GM21515 (cell line): ENCODE data around the gene BCL6B.
"Not testable (repeated sequence)": the region's sequence is repeated elsewhere in the genome, so short reads cannot be mapped to it uniquely, and the experiment has no call there.

Experiments used
- ATAC-seq: cut with Tn5 transposase; IDR thresholded peaks from one replicate; pipeline ENCODE4 v1.9.1; 2021; ENCODE audit not compliant: unreplicated experiment

Gene BCL6B

DNA sequence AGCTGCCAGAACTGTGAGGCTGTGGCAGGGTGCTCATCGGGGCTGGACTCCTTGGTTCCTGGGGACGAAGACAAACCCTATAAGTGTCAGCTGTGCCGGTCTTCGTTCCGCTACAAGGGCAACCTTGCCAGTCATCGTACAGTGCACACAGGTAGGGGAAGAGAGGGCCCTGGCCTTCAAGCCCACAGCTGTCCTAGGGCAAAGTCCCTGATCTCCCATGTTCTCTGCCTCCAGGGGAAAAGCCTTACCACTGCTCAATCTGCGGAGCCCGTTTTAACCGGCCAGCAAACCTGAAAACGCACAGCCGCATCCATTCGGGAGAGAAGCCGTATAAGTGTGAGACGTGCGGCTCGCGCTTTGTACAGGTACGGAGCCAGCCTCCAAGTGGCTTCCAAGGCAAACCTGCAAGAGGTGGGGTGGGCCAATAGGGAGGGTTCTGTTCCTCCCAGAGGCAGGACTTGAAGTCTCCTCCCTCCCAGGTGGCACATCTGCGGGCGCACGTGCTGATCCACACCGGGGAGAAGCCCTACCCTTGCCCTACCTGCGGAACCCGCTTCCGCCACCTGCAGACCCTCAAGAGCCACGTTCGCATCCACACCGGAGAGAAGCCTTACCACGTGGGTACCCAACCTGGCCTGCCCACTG lies 3.7 kb downstream of the BCL6B start:
- ATAC-seq, result no peak

GRCh38 chr17:7027335-7027734 lies 4.5 kb downstream of the BCL6B start:
- no peak for ATAC-seq

DNA sequence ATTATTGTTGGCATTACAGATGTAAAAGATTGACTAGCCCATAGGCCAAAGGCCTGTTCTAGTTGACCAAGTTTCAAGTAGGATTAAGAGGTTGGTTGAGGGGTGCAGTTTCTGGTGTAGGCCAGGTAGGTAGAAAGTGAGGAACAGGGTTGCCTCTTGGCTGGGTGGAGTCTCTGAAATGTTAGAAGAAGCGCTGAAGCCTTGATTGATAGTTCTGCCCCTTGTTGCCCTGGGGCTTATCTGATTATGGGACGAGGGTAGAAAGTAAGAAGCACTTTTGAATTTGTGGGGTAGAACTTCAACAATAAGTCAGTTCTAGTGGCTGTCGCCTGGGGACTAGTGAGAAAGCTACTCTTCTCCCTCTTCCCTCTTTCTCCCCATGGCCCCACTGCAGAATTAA lies 6.2 kb downstream of the BCL6B start:
- ATAC-seq, result no peak

GRCh38 chr17:7029659-7030058 lies 6.8 kb downstream of the BCL6B start:
- no peak for ATAC-seq

DNA sequence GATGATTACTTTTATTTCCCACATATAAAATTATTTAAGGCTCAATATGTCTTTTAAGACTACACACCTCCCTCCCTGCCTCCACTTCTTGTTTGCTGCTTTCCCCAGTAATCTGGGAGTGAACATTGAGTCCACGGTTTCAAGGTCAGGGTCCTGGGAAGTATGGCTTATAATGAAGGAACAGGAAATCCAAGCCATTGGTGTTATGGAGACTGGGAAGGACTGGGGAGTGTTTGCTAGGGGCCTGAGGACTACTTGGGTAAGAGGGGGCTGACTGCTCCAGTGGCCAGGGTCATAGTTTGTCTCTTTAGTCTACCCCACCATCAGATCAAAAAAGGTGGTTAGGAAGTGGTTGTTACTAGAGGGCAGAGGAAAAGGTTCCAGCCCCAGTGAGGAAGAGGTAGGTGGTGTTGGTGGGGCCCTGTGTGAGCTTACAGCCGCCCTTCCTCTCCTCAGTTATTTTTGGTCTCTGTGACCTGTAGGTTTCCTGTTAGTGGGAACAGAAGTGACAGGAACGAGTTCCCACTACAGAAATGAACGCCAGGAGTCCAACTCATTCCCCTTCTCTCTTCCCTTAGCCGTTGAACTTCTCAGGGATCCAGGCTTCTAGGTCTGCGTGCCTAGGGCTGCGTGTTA lies 12.2 kb downstream of the BCL6B start:
- ATAC-seq, result peak; percentile 8

DNA sequence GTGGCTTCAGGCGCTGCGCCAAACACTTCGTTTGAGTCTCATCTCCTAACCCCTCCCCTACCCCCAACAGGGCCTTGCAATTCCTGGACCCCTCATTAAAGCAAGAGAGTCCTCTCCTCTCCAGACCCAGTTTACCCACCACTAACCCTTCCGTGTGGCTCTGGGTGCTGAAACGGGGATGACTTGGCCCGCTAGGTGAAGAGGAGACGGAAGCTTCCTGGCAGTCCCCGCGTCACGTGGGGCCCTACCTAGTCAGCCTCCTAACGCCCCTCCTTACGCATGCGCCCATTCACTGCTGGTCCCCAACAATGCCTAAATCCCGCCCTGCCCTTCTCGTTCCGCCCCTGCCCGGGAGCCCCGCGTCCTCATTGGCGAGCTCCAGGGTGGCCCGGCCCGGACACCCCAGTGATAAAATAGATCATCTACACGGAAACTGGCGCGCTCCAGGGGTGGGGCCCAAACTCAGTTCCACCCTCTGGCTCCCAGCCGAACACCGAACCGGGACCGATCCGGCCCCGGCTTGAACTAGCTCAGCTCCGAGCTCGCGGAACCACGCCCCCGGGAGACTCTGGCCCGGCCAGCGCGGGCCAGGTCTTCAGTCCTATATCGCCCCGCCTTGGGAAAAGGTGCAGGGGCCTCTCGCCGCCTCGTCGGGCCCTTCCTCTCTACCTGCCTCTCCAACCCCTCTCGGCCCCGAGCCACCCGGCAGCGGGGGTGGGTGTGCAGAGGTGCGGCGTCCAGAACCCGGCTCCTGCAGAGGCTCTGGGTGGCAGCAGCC lies 12.9 kb downstream of the BCL6B start, which contains the start of gene SLC16A13:
TSS of gene SLC16A13 (plus strand) at position 425 of the 778 bp plus-strand sequence. CDS start 368 bp downstream, outside the sequence.
- ATAC-seq, result peak; percentile 83

GRCh38 chr17:7038025-7038862 lies 15.4 kb downstream of the BCL6B start:
- ATAC-seq, result no peak

- ATAC-seq, result no peak
Observed at GRCh38 chr17:7039832-7040231, 17.0 kb downstream of the BCL6B start.

DNA sequence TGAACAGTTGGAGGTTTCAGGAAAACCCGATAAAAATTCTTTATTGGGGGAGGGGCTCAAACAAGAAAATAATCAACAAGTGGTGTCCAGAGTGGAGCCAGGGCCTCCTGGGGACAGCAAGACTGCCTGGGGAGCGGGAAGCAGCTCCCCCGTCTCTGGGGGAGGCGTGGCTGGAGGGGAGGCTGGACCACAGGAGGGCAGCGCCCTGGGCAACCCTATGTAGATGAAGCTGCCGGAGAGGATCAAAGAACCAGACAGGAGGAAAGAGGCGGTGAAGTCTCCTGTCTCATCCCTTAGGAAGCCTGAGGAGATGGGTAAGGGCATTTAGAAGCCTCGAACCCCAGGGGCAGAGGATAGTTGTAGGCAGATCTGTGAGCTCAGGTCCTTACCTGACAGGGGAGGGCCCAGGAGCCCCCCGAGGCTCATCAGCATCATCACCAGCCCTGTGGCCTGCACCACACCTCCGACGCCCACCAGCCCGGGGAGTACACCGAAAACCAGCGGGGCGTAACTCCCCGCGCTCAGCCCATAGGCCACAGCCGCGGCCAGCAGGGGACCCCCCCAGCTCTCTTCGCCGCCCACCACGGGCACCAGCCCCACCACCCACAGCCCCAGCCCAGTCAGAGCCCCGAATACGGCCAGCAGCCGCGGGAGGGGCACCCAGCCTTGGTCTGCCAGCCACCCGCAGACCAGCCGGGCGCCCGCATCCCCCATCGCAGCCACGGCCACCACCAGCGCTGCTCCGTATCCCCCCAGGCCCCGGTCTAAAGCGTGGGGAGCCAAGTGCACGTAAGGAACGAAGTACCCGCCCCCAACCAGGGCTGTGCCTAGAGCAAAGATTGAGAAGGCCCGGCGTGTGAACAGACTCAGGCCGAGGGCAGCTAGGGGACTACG lies 19.0 kb downstream of the BCL6B start:
- ATAC-seq, result no peak

DNA sequence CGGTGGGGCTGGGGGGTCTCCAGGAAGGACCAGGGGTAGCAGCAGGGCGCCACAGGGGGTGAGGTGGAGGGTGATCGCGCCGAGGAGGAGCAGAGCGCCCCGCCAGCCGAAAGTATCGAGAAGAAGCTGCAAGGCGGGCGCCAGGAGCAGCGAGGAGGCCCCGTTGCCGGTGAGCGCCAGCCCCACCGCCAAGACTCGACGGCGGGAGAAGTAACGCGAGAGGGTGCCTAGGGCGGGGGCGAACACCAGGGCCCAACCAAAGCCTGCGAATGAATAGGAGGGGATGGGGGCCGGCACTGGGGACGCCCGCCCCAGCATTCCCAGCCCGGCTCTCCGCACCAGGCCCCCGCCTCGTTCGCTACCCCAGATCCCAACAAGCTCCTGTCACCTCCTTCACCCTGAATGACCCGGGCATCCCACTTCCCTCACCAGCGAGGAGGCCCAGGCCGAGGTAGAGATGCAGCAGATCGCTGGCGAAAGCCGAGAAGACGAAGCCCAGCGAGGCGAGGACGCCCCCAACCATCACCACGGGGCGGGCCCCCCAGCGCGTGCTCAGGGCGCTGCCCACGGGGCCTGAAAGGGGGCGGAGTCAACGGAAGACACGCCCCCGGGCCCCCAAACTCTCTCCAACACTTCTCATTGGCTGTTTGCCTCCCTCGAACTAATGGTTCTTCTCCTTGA lies 19.8 kb downstream of the BCL6B start:
- ATAC-seq, result no peak

DNA sequence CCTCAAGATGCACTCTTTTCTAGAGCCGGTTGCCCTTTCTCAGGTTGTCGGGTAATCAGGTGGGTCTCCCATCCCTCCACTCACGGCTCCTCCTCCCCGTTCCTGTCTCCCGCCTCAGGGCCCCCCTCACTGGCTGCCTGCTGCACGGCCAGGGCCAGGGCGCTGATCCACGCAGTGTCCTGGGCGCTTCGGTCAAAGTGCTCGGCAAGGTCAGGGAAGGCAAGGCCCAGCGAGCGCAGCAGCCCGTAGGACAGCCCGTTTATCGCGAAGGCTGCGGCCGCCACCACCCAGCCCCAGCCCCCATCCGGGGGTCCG lies 20.3 kb downstream of the BCL6B start:
- no peak for ATAC-seq

- ATAC-seq, result no peak
Observed at GRCh38 chr17:7043497-7044198, 20.8 kb downstream of the BCL6B start, which contains the start of gene SLC16A11. TSS of gene SLC16A11 (minus strand) at chr17:7044092. CDS start at chr17:7043513, 579 bp downstream.

DNA sequence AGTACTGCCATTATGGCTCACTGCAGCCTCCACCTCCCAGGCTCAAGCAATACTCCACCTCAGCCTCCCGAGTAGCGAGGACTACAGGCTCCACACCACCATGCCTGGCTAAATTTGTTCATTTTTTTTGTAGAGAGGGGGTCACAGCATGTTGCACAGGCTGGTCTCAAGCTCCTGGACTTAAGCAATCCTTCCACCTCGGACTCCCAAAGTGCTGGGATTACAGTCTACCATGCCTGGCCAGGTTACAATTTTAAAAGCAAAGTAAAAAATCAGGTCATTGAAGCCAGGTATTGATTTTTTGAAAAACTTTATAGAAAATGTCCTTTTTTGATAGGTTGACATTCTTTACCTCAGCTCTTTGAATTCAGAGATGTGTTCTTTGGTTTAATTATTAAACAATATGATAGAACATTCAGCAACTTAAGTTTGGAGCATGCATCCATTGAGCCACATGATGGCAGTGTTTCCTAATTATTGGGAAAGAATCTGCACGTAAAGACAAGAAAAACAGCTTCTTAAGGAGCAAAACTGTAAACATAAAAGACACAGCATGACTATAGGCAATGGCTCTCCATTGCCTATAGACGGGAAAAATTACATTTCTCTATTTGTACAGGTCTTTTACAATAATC lies 22.8 kb downstream of the BCL6B start:
- no peak for ATAC-seq

GRCh38 chr17:7046127-7046724 lies 23.4 kb downstream of the BCL6B start:
- no peak for ATAC-seq

DNA sequence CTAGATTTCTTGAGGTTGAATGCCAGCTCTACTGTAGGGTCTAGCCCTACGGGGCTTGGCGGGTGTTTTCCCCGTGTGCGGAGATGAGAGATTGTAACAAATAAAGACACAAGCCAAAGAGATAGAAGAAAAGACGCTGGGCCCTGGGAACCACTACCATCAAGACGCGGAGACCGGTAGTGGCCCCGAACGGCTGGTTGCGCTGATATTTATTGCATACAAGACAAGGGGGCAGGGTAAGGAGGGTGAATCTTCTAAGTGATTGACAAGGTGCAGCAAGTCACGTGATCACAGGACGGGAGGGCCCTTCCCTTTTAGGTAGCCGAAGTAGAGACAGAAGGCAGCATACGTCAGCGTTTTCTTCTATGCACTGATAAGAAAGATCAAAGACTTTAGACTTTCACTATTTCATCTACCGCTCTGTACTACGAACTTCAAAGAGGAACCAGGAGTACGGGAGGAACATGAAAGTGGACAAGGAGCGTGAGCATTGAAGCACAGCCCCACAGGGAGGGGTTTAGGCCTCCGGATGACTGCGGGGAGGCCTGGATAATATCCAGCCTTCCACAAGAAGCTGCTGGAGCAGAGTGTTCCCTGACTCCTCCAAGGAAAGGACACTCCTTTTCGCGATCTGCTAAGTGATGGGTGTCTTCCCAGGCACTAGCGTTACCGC lies 24.0 kb downstream of the BCL6B start:
- not testable (repeated sequence) for ATAC-seq

- ATAC-seq, result no peak
Observed at GRCh38 chr17:7047566-7047965, 24.7 kb downstream of the BCL6B start.

- no peak for ATAC-seq
Observed at GRCh38 chr17:7048968-7049367, 26.1 kb downstream of the BCL6B start.

GRCh38 chr17:7050583-7050982 lies 27.7 kb downstream of the BCL6B start:
- ATAC-seq, result not testable (repeated sequence)
